Measurements from ENCODE around the gene GRIK3.

Gene GRIK3

DNA sequence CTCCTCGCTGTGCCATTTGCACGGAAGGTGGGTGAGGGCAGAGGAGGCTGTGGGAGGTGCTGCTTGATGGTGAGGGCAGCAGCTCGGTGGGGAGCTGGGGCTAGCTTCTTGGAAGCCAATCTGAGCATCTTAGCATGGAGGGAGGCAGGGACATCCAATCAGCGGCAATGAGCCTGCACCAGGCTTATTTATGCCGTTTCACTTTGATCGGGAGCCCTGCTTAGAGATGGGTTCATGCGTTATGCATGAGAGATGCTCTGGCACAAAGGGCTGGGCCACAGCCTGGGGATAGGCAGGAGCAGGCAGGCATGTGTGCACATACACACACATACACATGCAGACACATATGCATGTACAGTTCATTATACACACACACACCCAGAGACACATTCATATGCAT lies 220.2 kb downstream of the GRIK3 start:
- DNase-seq = no peak

DNA sequence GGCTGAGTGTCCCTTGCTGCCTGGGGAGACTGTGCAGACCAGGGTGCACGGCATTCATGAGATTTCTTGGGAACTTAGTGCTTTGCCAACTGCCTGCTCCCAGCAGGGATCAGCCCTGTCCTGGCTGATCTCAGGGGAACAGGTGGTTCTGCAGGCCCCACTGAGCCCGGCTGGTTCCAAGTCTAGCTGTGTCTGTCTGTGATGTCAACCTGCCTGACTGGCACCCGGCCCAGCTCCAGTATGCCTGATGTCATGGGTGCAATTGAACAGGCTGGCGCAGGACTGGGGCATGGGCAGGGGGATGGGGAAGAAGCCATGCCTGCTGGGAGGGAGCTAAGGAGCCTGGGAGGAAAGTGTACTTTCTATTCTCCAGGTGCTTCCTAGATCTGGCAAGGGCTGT lies 227.1 kb downstream of the GRIK3 start:
- DNase-seq = no peak

DNA sequence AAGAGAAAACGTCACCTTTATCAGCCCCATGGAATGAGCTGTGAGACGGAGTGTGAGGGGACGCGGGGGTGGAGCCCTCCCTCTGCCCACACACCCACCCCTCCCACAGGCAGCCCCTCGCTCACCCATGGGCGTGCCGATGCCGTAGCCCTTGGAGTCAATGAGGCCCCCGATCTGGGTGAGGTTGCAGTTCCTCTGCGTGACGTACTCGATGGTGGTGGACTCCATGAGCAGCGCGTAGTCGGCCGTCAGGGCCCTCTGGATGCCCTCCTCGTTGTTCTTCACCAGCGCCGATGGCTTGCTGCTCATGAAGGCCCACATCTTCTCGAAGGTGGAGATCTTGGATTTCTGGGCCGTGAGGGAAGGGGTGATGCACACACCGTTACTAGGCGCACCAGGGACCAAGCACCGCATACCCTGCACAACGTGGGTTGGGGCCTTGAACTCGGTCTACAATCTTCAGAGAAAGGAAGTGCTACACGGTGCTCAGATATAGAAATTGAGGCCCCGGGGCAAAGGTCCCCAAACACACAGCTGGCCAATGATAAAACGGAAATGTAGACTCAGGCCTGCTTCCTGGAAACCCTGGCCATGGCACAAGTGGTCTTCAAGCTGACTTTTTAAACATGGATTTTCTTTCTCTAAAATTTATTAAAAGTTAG lies 228.2 kb downstream of the GRIK3 start:
- no peak for DNase-seq

DNA sequence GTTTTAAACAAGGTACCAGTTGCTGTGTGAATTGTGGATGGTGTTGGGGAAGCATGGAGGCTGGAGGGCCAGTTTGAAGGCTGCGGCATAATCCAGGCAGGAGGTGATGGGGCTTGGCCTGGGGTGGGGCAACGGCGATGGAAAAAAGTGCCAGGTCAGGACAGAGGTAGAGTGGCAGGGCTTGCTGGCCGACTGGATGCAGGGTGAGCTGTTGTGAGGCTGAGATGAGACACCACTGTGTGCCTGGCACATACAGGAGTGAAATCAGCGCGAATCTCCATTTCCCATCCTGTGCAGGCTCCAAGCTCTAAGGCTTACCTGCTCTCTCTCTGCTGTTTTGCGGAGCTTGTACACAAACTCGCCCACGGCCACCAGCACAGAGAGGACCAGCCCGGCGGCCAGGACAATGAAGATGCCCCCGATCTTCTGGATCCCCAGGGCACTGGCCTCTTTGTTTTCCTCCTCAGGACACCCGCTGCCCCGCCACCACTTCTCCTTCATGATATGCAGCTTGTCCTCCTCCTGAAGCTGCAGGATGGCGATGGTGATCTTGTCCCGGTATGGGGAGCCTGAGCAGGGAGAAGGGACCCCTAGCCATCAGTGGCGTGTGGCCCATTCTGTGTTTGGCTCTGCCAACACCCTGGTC lies 229.5 kb downstream of the GRIK3 start:
- DNase-seq = no peak

DNA sequence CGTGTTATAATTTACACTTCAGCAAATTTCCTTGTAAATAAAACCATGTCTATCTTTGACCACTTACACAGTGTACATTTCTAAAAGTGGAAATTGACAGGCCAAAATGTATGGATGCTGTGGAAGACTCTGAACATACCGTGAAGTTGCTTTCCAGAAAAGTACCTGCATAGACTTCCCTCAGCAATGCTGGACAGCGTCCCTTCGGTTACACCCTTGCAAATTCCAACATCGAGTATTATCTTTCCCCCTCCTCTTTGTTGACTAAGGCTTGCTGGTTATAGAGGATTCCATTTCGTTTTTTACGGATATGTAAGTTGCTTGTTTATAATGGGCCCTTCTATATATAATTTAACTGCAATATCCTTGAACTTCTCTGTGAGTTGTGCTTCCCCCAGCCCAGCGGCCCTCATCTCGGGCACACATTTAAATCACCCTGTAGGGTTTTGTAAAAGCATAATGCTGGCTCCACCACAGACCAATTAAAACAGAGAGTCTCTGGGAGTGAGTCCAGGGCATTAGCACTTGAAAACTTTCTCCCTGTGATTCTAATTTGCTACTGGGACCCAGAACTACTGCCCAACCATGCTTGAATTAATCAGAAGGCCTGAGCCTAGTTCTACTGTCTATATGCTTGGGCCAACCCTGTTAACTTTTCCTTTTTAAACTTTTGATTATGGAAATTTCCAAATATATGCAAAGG lies 230.3 kb downstream of the GRIK3 start:
- no peak for DNase-seq

DNA sequence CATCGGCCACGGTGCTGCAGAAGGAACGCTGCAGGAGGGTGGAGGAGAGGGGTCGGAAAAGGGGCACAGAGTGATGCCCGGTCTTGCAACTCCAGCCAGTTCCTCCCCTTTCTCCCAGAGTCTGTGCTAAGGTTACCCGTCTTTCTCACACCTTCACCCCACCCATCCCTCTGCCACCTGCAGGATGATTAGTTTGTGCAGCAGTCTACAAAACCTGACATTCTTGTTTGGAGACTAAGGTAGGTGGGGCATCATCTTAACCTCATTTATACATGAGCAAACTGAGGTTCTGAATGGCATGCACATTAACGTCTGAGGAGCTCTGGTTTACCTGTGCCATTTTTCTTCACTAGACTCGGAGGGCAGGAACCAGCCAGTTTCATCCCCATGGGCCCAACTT lies 232.3 kb downstream of the GRIK3 start:
- no peak for DNase-seq

DNA sequence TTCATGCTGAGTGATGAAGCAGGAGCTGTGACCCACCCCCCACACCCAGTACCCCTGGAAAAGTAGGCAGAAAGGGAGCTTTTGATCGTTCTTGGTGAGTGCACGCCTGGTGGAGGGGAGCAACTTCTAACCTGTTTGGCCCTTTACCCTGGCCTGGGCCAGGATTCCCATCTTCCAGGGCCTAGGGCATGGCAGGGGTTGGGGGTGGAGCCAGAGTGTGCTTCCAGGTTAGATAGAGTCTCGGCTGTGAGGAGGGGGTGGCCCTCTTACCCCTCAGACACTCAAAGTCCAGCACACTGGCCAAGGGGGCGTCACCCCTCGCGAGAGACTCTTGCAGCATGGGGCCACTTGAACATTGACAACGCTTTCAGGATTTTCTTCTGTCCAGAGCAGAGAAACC lies 236.6 kb downstream of the GRIK3 start:
- DNase-seq = no peak

DNA sequence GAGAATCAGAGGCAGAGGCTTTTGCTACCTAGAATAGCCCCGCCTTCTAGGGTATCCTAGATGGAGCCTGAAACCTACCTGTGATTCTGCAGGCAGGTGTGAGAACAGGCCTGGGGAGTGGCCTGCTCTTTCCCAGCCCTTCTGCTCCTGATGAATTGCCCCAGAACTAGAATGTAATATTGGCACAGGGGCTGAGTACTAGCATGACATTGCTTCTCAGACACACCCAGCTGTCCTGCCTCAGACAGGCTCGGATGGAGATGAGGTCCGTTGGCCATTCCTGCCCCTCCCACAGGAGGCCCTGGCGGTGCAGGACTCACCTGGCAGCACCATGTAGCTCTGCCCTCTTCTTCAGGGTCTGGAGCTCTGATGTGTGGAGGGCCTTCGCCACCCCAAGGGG lies 237.6 kb downstream of the GRIK3 start:
- DNase-seq = no peak

DNA sequence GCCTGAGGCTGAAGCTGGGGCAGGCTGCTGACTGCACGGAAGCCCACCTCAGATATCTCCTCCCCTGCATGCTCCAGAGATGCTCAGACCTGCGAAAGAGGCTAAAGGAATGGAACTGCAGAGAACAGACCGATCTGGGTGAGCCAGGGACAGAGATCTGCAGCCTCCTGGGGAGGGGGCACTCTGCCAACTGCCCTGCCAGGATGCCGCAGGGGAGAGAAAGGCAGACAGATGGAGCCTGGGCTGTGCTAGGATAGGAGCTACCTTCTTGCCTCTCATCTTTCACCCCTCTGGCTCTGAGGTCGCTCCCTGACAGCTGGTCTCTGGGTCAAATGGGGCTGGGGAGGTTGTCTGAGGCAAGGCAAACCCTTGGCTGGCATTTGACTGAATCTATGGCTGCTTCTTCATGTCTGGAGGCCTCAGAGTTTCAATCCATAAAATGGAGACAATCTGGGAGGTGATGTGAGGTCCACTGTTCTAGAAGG lies 238.2 kb downstream of the GRIK3 start:
- no peak for DNase-seq

DNA sequence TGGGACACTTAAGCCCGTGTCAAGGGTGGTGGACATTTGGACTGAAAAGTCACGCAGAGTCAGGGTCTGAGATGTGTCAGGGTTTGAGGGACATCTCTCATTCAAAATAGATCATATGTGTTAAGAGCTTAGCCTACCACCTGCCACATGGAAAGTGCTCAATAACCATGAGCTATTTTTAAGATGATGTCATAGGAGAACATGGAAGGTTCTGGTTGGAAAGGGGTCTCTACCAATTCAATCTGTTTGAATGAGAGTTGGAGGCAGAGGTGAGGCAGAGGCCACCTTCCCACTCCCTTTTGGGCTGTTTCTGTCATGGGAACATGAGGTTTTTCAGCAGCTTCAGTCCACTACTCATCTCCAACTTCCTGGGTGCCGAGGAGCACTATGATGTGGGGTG lies 239.9 kb downstream of the GRIK3 start:
- DNase-seq = no peak

DNA sequence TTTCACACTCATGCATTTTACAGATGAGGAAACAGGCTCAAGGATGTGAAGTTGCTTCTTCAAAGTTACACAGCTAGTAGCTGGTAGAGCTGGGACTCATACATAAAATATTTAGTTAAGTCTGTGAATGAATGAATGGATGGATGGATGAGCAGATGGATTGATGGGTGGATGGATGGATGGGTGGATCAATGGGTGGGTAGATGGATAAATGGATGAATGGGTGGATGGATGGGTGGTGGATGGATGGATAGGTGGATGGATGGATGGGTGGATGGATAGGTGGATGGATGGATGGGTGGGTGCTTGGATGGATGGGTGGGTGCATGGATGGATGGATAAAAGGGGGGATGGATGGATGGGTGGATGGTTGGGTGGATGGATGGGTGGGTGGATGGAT lies 240.9 kb downstream of the GRIK3 start:
- DNase-seq = no peak

DNA sequence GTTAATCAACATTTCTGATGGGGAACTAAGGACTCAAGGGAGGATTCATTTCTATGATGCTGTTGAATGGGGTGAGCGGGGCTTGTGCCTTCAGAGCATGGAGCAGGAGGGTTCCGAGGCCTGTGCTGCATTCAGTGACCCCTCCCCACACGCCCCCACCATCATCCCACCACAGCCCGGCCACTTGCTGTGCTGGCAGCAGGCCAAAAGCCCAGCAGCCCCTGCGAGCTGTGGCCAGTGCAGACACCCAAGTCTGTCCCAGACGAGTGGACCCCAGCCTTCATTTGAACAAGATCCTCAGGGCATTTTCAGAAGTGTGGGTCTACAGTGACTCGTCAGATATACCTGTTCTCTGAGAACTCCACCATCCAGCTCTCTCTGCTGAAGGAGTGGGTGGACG lies 242.0 kb downstream of the GRIK3 start:
- DNase-seq = no peak

DNA sequence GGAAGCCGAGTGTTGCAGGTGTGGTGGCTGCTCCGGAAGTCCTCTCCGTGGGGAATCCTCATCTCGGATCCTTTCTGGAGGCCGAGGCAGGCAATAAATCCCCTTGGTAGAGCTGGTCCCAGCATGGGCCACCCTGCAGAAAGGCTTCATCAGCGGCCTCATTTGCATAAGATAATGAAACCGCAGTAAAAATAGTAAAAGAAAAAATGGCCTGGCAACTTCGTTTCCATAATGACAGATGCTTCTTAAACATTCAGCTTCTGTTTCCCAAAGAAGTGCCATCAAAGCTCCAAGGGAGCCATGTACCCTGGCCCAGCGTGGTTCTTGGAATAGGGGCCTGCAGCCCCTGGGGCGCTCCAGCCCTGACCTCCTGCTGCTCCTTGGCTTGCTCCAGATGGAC lies 244.1 kb downstream of the GRIK3 start:
- DNase-seq = no peak

DNA sequence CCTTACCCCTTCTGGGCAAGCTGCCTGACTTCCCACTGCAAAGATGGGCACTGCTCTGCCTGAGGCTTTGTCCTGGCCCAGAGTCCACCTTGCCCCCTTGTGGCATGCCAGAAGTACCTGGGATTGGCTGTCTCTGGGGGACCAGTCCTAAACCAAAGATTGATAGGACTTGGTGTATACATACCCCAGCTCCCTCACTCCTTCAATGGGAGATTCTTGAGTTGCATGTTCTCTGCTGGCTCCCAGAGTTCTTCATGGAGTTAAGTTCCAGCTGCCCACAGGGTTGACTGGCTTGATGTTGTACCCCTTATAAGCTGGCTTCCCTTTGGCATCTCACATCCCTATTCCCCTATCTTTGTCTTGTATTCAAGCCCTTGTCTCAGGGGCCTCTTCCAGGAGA lies 244.8 kb downstream of the GRIK3 start:
- DNase-seq = no peak

DNA sequence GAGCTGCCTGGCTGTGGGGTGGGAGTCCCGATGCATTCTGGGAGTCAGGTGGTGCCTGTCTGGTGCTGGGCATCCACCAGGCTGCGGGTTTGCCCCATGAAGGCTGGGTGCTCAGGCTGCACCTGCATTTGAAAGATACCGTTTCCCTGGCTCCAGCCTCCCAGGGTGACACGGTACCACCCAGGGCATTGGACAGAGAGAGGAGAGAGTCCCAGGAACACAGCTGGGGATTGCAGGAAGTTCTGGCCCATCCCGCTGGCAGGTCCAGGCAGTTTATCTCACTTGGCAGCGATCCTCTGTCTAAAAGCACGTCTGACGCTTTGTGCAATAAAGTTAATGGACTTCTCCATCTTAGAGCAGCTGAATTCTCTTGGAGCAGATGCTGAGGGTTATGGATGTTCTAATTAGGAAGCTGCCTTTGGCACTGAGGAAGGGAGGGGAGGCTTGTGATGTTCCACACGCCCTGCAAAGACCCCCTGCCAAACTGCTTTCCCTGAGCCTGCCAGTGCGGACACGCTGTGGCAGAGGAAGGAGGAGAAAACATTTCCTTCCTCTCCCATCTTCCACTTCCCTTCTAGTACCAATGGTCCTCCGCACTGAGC lies 246.9 kb downstream of the GRIK3 start:
- DNase-seq = no peak

DNA sequence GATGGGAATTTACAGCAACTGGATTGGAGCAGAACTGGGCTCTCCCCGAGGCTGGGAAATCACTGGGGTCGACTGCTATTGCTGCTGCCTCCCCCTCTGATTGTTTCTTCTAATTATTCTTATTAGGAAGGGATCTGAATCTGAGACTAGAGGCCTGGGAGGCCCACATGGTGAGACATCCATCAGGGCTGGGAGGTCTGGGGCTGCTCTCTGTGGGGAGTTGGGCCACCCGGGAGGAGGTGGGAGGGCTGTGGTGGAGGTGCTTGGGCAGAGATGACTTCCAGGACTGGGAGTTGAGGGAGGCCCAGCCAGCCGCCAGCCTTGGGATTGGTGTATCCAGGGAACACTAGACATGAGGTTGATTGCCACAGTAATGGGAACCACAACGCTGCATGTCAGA lies 247.9 kb downstream of the GRIK3 start:
- DNase-seq = no peak

DNA sequence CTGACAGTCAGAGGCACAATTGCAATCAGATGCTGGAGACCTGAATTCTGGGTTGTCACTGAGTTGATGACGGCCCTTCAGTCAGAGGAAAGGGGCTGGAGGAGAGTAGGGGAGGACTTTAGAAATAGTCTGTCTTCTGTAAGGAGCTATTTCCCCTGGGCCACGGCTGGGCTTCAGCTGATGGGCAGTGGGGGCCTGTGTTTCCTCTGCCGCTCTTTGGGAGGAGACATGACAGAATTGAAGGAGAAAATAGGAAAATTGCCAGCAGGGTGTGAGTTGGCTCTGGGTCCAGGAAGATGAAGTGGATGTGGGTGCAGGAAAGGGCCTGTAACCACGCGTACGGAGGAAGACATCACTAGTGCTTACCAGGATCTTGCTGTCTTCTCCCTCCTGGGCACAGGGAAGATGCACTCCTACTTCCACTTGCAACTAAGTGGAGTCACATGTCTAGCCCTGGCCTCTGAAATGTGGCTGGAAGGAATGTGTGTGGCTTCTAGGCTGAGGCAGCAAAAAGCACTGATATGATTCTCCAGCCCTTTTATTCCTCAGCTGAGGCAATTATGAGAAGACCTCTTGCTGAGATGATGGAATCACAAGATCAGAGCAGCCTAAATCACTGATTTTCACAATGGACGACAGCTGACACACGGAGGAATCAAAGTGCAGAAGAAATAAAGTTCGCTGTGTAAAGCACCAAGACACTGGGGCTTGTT lies 250.0 kb downstream of the GRIK3 start:
- no peak for DNase-seq

DNA sequence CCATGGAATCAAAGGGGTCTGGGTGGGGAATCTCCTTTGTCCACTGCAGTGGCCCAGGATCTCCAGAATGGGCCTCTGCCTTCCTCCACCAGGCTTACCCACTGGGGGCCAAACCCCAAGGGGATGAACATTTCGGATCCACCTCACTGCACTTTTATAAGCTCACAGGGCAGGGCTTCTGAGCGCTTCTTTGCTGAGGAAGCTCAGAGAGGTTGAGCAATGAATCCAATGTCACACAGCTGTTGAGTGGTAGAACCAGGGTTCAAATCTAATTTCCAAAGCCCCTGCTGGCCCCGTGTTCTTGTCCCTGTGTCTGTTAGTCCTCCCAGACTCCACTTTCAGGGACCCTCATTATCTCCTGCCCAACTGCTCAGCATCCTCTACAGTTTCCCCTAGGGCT lies 250.8 kb downstream of the GRIK3 start:
- DNase-seq = no peak

DNA sequence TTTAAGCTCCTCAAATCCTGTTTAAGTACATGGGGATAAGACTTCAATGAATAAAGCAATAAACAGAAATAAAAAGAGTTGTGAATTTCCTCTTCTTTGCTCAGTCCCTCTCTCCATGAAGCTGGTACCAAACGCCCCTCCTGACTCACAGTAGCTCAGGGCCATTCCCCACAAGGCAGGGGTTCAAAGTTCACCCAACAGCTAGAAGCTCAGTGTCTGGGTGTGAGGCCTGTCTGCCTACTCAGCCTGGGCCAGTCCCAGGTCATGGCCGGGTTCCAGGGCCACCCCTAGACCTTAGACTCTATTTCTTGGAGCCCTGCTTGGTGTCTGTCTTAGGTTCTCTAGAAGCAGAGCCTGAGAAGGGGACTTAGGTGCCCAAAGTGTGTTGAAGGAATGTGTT lies 251.5 kb downstream of the GRIK3 start:
- no peak for DNase-seq

DNA sequence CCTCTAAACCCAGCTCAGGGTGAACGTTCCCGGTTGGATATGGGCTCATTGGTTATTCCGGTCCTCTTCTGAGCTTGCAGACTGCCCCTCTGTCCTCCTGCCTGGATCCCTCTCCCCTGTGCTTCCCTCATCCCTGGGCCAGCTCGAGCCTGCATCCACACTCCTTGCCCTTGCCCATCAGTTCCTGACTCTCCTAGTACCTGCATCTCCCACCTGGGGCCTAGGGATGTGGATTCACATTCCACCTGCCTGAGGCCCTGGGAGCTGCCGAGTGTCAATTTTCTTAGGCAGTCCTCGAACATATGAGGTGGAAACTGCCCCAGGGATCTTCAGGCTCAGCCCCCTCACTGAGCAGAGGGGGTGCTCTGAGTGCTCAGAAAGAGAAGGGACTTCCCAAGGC lies 252.2 kb downstream of the GRIK3 start:
- no peak for DNase-seq

DNA sequence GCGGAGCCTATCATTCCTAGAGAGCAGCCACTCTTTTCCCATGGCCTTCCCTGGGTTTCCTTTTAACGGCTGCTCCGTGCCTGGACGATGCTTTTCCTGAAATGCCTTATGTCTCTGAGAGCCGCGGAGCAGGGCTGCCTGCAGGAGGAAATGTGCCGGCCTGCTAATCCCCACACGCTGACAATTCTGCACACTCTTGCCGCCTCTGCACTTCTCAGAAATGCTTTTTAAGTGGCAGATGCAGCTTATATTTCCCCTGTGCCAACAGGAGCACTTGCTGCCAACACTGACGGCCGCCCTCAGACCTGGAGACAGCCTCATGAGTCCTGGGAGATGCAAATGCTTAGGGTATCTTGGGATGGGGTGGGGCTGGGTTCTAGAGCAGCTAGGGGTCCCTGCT lies 253.2 kb downstream of the GRIK3 start:
- no peak for DNase-seq

DNA sequence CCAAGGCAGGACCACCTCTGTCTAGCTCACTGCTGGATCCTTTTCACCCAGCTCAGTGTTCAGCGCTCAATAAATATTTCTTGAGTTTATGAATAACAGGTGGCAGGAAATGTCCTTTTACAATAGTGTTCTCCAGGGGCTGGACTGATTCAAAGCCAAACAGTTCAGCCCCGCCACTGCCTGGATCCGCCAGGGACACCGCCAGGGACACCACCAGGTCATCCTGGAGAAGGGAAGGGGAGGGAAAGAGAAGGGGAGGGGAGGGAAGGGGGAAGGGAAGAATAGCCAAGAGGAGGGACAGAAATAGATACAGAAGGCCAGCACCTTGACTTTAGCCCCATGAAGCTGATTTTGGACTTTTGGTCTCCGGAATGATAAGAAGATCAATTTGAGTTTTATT lies 255.6 kb downstream of the GRIK3 start:
- no peak for DNase-seq
